Immature natural killer cell (primary cell): Measurements from ENCODE around the gene IFNA16. TPM values are rescaled to one million over a fixed set of nuclear protein-coding genes. Genes with fewer than 3 reads are reported as not detected.
"Not testable (repeated sequence)": the region's sequence is repeated elsewhere in the genome, so short reads cannot be mapped to it uniquely, and the experiment has no call there.

Experiments used
- DNase-seq, 3 donors: peaks; one replicate each; pipeline ENCODE4 v3.0.0; 2022; ENCODE audit warnings: mixed read lengths in 1 of 3
- H3K27ac Mint-ChIP-seq, 6 donors: one replicate each; pipeline ENCODE4 v1.8.0; 2020; ENCODE audit warnings: mixed read lengths in 6 of 6, mild to moderate bottlenecking in 5 of 6, inconsistent platforms in 4 of 6, moderate library complexity in 3 of 6
- H3K27me3 Mint-ChIP-seq, 3 donors: one replicate each; pipeline ENCODE4 v1.8.0; 2020 to 2021; ENCODE audit warnings: low read depth in 3 of 3, mild to moderate bottlenecking in 3 of 3, mixed read lengths in 3 of 3, moderate library complexity in 3 of 3, inconsistent platforms in 1 of 3
- H3K36me3 Mint-ChIP-seq, 3 donors: one replicate each; pipeline ENCODE4 v1.8.0; 2020; ENCODE audit warnings: mixed read lengths in 3 of 3, inconsistent platforms in 2 of 3, mild to moderate bottlenecking in 2 of 3
- H3K4me1 Mint-ChIP-seq, 2 donors: one replicate each; pipeline ENCODE4 v1.8.0; 2020; ENCODE audit warnings: inconsistent platforms in 2 of 2, mild to moderate bottlenecking in 2 of 2, mixed read lengths in 2 of 2, moderate library complexity in 1 of 2
- H3K4me3 Mint-ChIP-seq, 5 donors: one replicate each; pipeline ENCODE4 v1.8.0; 2020; ENCODE audit warnings: mild to moderate bottlenecking in 5 of 5, mixed read lengths in 5 of 5, inconsistent platforms in 3 of 5, moderate library complexity in 3 of 5
- H3K9me3 Mint-ChIP-seq, 6 donors: one replicate each; pipeline ENCODE4 v1.8.0; 2020; ENCODE audit warnings: mild to moderate bottlenecking in 6 of 6, mixed read lengths in 6 of 6, inconsistent platforms in 4 of 6, moderate library complexity in 3 of 6
- polyA plus RNA-seq, 3 donors: library from polyadenylated mRNA; unstranded; fragments of 300-500 nt; fragmentation: Illumina TruSeq; gene quantifications; one replicate each; pipeline ENCODE4 v1.2.3, GENCODE V29; 2021

IFNA16 gene
- polyA plus RNA-seq, 3 donors from 2014 or later, result not detected

DNA sequence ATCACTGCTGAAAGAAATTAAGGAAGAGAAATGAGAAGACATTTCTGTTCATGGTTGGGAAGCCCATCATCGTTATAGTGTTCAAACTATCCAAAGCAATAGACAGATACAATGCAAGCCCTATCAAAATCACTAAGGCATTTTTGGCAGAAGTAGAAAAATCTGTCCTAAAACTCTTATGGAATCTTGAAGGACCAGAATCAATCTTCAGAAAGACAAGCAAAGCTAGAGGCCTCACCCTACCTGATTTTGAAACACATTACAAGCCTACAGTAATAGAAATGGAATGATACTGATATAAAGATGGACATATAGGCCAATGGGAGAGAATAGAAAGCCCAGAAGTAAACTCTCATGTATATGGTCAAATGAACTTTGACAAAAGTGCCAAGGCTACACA, 45.8 kb downstream of the IFNA16 start:
- no peak overlapping the region for H3K27ac Mint-ChIP-seq
- no peak for DNase-seq
- peaks cover 2 to 6% (median 4%) of the 10 kb centered on the region in 3 donors for H3K27me3 Mint-ChIP-seq
- H3K4me1 Mint-ChIP-seq, result no peaks in the 10 kb centered on the region
- no peaks in the 10 kb centered on the region for H3K36me3 Mint-ChIP-seq
- no peaks in the 10 kb centered on the region for H3K9me3 Mint-ChIP-seq
- no peak overlapping the region for H3K4me3 Mint-ChIP-seq

DNA sequence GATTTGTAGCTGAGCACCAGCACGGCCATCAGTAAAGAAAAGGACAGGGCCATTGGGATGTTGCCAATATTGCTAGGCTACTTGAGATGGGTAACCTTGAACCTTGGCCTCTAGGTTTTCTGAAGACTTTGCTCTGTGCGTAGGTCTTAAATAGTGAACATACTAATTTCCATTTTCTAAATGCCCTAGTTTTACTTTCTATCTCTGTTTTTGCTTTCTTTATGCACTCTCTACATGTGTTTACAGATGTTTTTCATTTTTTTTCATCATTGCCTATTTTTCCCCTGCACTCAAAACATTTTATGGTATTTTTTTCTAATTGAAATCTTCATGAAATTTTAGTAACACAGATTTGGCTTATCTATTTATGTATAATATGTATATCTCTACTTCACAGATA, 50.6 kb downstream of the IFNA16 start, which contains the start of gene IFNA21:
IFNA21 (minus strand) TSS at position 101 of the 400 bp plus-strand sequence; CDS start at position 53, 48 bp downstream.
- not testable (repeated sequence) for DNase-seq, H3K27me3 Mint-ChIP-seq, H3K4me3 Mint-ChIP-seq, H3K27ac Mint-ChIP-seq, H3K9me3 Mint-ChIP-seq, H3K36me3 Mint-ChIP-seq
- H3K4me1 Mint-ChIP-seq, result peaks cover 22 to 27% of the 10 kb centered on the region in 2 donors

Other genes starting within 250 kb of the IFNA16 start
- 1 to 10 TPM; 6.5 to 8.9 (median 6.7) TPM for gene HACD4, start 185.7 kb downstream of the IFNA16 start, polyA plus RNA-seq
- gene IFNB1, start 139.4 kb downstream of the IFNA16 start, polyA plus RNA-seq, result not detected
- not detected for gene IFNW1, start 75.5 kb downstream of the IFNA16 start, polyA plus RNA-seq
- not detected for gene IFNA21, start 50.7 kb downstream of the IFNA16 start, polyA plus RNA-seq
- gene IFNA4, start 29.7 kb downstream of the IFNA16 start, polyA plus RNA-seq, result not detected
- not detected for gene IFNA7, start 15.1 kb downstream of the IFNA16 start, polyA plus RNA-seq
- gene IFNA10, start 10.2 kb downstream of the IFNA16 start, polyA plus RNA-seq, result not detected
- not detected for gene IFNA17, start 10.9 kb upstream of the IFNA16 start, polyA plus RNA-seq
- gene IFNA14, start 22.7 kb upstream of the IFNA16 start, polyA plus RNA-seq, result not detected
- gene IFNA5, start 88.0 kb upstream of the IFNA16 start, polyA plus RNA-seq, result not detected
- 10 to 100 TPM in 2 of 3 donors, 1 to 10 TPM in 1; 7.5 to 14.2 (median 13.7) TPM for gene KLHL9, start 118.1 kb upstream of the IFNA16 start, polyA plus RNA-seq
- not detected for gene IFNA6, start 133.6 kb upstream of the IFNA16 start, polyA plus RNA-seq
- gene IFNA13, start 150.7 kb upstream of the IFNA16 start, polyA plus RNA-seq, result not detected
- gene IFNA2, start 168.1 kb upstream of the IFNA16 start, polyA plus RNA-seq, result not detected
- not detected for gene IFNA8, start 191.8 kb upstream of the IFNA16 start, polyA plus RNA-seq
- not detected for gene IFNA1, start 223.1 kb upstream of the IFNA16 start, polyA plus RNA-seq